Measurements from ENCODE around the gene C3. TPM values are rescaled to one million over a fixed set of nuclear protein-coding genes. Genes with fewer than 3 reads are reported as not detected.

Gene C3
- total RNA-seq, 1 donor from 2014 or later = 0.51 TPM

DNA sequence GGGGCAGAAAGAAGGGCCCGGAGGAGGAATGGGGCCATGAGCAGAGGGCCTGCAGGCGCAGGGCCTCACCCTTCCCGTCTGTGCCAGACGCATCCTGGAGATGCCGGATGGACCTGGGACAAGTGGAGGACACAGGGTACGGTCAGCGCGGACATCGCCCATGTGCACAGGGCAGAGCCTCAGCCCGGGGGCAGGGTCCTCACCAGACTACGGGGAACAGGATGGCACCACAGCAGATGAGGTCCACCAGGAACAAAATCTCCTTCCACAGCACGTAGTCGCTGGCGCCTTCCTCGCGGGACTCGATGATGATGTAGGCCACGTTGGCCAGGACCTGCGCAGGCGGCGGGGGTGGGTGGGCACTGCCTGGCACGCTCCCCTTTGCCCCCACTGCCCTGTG, 11.4 kb upstream of the C3 start:
- DNase-seq (ENCODE audit: low read depth in 2 of 2) = no peak

- no peak for DNase-seq (ENCODE audit: low read depth in 2 of 2)
Measured at GRCh38 chr19:6730941-6731670, 10.7 kb upstream of the C3 start.

DNA sequence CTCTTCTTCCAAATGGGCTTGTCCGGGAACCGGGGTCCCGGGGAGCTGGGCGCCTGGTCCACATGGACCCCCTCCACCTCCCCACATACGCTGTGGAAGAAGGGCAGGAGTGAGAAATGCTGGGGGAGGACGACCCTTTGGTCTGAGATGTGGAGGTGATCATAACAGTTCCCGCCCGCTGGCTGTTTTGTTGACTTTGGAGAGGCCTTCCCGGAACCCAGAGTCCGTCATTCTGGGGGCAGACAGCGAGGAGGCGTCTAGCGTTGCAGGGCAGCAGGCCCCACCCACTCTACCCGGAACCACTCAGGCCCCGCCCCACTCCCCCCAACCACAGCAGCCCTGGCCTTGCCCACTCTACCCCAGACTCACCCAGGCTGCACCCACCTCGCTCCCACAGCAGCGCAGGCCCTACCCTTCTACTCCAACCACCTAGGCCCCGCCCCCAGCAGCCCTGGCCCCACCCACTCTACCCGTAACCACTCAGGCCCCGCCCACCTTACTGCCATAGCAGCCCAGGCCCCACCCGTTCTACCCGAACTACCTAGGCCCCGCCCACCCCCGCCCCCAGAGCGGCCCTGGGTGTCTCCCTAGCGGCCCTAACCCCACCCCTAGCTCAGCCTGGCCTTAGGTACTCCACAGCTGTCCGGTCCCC, 9.8 kb upstream of the C3 start:
- peak in 1 of 2 donors; percentile 38 for DNase-seq (ENCODE audit: low read depth in 2 of 2)

DNA sequence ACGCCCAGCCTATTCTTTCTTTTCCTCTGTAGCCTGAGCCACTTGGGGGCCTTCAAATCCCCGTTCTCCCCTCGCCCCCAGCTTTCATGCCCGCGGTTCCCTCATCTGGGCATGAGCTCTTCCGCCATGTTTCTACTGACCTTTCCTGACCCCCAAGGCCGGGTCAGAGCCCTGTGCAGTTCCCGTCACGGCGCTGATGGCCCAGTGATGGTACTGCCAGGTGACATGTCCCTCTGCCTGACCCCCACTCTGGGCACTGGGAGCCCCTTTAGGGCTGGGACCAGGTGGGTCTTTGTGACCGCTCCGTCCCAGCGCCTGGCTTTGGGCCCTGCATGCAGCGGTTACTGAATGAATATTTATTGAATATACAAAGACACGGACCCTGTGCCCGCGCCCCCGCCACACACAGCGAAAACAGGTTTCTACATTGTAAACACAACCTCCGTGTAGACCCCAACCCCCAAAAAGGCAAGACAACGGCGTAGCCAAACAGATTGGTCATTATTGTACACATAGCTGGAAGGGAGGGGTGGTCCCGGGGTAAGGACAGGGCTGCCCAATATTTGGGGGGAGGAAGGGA, 9.2 kb upstream of the C3 start:
- DNase-seq (ENCODE audit: low read depth in 2 of 2) = no peak

DNA sequence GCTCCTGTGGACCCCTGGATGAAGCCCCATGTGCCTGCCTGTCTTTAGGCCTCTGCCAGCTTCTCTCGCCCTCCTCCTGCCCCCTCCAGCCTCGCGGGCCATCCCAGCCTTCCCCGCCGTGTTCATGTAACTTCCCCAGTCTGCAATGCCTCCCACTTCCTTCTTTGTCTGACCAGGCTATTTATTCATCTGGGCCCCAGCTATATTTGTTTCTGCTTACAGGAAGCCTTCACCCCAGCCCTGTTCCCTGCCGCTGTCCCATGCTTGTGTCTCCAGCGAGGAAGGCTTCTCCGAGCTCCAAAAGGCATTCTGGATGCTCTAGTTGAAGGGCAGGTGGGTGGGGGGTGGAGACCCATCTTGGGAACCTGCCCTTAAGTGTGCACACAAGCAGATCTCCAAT, 7.9 kb upstream of the C3 start:
- peak in 1 of 2 donors; percentile 49 for DNase-seq (ENCODE audit: low read depth in 2 of 2)

DNA sequence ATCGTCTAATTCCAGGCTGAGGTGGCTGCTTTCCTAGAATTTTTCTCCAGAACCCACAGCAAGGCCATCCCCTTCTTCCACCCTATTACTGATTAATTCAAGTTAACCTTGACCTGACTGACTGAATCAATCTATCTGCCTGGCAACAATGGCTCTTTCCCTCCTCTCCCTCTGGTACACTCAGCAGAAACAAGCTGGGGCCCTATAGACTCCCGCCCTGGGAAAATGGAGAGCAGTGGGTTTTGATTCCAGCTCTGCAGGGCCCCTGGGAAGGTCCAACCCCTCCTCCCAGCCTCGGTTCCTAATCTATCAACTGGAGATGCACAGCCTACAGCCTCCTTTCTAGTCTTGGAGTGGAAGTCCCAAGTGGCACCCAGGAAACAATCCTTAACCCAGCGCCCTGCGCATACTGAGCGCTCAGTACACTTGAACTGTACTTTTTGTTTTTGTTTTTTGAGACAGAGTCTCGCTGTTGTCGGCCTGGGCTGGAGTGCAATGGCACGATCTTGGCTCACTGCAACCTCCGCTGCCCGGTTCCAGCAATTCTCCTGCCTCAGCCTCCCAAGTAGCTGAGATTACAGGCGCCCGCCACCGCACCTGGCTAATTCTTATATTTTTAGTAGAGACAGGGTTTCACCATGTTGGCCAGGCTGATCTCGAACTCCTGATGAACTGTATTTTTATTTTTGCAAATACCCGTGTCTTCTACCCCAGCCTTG, 5.2 kb upstream of the C3 start:
- no peak for DNase-seq (ENCODE audit: low read depth in 2 of 2)

GRCh38 chr19:6724631-6725492, 4.4 kb upstream of the C3 start:
- DNase-seq (ENCODE audit: low read depth in 2 of 2) = no peak

DNA sequence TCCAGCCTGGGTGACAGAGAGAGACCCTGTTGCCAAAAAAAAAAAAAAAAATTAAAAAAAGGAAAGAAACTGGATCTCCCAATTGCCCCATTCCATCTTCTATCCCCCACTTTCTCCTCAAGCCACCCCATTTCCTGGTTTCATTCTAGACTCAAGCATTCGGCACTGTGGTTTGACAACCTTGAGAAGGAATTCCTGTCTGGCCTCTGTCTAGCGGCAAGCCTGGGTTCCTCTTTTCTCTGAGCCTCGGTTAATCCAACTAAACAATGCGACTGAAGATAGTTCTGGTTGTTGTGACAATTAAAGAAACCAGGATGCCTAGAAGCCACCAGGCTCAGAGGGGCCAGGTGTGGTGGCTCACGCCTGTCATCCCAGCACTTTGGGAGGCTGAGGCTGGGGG, 3.3 kb upstream of the C3 start:
- DNase-seq (ENCODE audit: low read depth in 2 of 2) = no peak

GRCh38 chr19:6723108-6723618, 2.7 kb upstream of the C3 start:
- peak in 1 of 2 donors; percentile 24 for DNase-seq (ENCODE audit: low read depth in 2 of 2)

GRCh38 chr19:6721773-6722172, 1.3 kb upstream of the C3 start:
- no peak for DNase-seq (ENCODE audit: low read depth in 2 of 2)

DNA sequence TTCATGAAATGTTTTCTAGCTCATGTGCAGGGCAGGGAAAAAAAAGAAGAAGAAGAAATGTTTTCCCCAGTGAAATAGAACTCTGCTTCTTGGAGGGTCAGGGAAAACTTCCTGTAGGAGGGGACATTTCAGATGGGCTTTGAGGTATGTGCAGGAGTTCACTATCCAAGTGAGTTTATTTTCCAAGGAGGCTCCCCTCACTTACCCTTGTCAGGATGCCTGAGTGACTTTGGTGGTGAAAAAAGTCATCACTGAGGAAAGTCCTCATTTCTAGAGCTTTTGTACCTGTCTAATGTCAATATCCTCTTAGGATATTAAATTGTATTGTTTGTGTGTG, 656 bp upstream of the C3 start:
- no peak for DNase-seq (ENCODE audit: low read depth in 2 of 2)

- DNase-seq (ENCODE audit: low read depth in 2 of 2) = no peak
Measured at GRCh38 chr19:6719992-6720368, 470 bp downstream of the C3 start.

- no peak for DNase-seq (ENCODE audit: low read depth in 2 of 2)
Measured at GRCh38 chr19:6719540-6719861, 949 bp downstream of the C3 start.

GRCh38 chr19:6718741-6719539, 1.5 kb downstream of the C3 start:
- DNase-seq (ENCODE audit: low read depth in 2 of 2) = peak in 1 of 2 donors; percentile 29

- DNase-seq (ENCODE audit: low read depth in 2 of 2) = no peak
Measured at GRCh38 chr19:6718111-6718740, 2.2 kb downstream of the C3 start.

DNA sequence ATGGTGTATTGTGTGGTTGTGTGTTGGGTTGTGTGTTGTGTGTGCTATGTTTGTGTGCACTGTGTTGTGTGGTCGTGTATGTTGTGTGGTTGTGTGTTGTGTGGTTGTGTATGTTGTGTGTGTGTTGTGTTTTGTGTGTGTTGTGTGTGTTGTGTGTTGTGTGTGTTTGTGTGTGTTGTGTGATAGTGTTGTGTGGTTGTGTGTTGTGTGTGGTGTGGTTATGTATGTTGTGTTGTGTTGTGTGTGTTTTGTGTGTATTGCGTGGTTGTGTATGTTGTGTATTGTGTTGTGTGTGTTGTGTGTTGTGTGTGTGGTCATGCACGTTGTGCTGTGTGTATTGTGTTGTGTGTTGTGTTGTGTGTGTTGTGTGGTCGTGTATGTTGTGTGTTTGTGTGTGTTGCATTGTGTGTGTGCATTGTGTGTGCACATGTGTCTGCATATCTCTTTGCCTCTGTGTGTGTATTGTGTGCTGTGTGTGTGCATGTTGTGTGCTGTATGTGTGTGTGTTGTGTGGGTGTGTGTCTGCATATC, 2.9 kb downstream of the C3 start:
- DNase-seq (ENCODE audit: low read depth in 2 of 2) = no peak

DNA sequence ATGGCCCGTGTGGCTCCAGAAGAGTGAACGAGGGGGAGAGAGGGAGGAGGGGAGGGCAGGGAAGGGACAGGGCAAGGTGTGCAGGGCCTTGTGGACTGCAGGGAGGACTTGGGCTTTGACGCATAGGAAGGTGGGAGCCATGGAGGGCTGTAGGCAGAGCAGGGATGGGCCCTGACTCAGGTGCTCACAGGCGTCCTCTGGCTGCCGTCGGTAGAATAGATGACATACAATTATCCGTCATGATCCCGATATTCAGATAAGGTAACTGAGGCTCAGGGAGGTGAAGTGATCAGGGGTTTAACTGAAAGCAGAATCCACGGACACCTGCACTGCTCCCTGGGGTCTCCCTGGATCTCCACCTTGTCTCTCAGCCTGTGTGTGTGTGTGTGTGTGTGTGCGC, 3.4 kb downstream of the C3 start:
- DNase-seq (ENCODE audit: low read depth in 2 of 2) = no peak

DNA sequence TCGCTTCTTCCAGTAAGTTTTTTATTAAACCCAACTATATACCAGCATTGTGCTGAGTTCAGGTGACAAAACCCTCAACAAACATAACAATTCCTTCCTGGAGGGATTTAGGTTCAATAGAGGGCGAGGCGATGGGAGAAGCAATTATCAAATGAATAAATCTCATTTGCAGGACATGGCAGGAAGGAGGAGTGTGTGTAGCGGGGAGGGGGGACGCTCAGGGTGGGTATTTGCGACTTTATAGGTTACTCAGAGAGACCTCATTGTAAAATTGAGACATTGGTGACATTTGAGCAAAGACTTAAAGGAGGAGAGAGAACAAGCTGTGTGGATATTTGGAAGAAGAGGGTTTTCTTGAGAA, 3.9 kb downstream of the C3 start:
- DNase-seq (ENCODE audit: low read depth in 2 of 2) = no peak

DNA sequence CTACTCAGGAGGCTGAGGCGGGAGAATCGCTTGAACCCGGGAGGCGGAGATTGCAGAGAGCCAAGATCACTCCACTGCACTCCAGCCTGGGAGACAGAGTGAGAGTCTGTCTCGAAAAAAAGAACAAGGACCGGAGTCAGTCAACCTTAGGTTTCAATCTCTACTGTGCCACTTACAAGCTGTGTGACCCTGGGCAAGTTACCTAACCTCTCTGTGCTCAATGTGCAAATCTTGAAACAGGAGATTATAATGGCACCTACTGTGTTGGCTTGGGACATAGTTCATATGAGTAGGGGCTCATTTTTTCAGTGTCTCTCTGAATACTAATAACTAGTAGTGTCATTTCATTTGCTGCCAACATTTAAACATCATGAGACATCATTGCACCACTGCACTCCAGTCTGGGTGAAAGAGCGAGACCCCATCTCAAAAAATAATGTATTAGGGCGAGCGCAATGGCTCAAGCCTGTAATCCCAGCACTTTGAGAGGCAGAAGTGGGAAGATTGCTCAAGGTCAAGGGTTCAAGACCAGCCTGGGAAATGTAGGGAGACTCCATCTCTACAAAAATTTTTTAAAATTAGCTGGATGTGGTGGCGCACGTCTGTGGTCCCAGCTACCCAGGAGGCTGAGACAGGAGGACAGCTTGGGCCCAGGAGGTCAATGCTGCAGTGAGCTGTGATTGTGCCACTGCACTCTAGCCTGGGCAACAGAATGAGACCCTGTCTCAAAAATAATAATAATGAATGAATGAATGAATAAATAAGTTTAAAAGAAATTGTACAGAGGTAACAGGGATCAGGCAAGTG, 5.5 kb downstream of the C3 start:
- DNase-seq (ENCODE audit: low read depth in 2 of 2) = no peak
